Gastrocnemius medialis (tissue), 4 donors: ENCODE measurements around the gene HOOK2. TPM values are rescaled to one million over a fixed set of nuclear protein-coding genes. Genes with fewer than 3 reads are reported as not detected.
A peak's percentile ranks its signal among the peaks of the same experiment; 100 is the strongest.

Source experiments
- ATAC-seq, 2 donors: fragments of 150-250 bp; one replicate each; pipeline ENCODE4 v1.9.1; 2016
- DNase-seq, 2 donors: peaks; one replicate each; pipeline ENCODE4 v3.0.0-alpha.2; 2019
- H3K27ac ChIP-seq, 4 donors: fragments of 200-600 bp; sonication (generic); 1 replicate in 1 of 4; 2 replicates in 3 of 4; pipeline ENCODE4 v1.5.1; 2016 to 2018; ENCODE audit warnings: mild to moderate bottlenecking in 2 of 4, moderate library complexity in 1 of 4
- H3K27me3 ChIP-seq, 3 donors: fragments of 200-600 bp; sonication (generic) in 2 of 3; 1 replicate in 1 of 3; 2 replicates in 2 of 3; pipeline versions ENCODE4 v1.5.1 to v1.6.0; 2016 to 2019; ENCODE audit warnings: mild to moderate bottlenecking in 1 of 3, moderate library complexity in 1 of 3
- H3K36me3 ChIP-seq, 2 donors: fragments of 200-600 bp; sonication (generic) in 1 of 2; one replicate each; pipeline ENCODE4 v1.5.1; 2017 to 2018
- H3K4me1 ChIP-seq, 2 donors: fragments of 200-600 bp; sonication (generic) in 1 of 2; one replicate each; pipeline ENCODE4 v1.5.1; 2016 to 2017; ENCODE audit warnings: mild to moderate bottlenecking in 2 of 2
- H3K4me3 ChIP-seq, 4 donors: fragments of 200-600 bp; sonication (generic) in 3 of 4; 1 replicate in 1 of 4; 2 replicates in 3 of 4; pipeline ENCODE4 v1.5.1; 2016 to 2019; ENCODE audit warnings: mild to moderate bottlenecking in 2 of 4
- H3K9me3 ChIP-seq, 3 donors: fragments of 200-600 bp; sonication (generic) in 2 of 3; 1 replicate in 1 of 3; 2 replicates in 2 of 3; pipeline ENCODE4 v1.5.1; 2016 to 2019
- CTCF ChIP-seq, 5 experiments: fragments of 450-650 bp in 3 of 5; fragments of 200-600 bp in 2 of 5; sonication (generic) in 2 of 5; IDR thresholded peaks in 4 of 5; conservative IDR thresholded peaks in 1 of 5; 1 replicate in 4 of 5; 2 replicates in 1 of 5; pipeline ENCODE4 v1.5.1; 2016 to 2019; ENCODE audit warnings: antibody characterized with exemption in 5 of 5, mild to moderate bottlenecking in 3 of 5, moderate library complexity in 3 of 5
- POLR2A ChIP-seq, 2 donors: fragments of 450-650 bp; IDR thresholded peaks; one replicate each; pipeline ENCODE4 v1.6.1; 2017; ENCODE audit warnings: antibody characterized with exemption in 2 of 2, mild to moderate bottlenecking in 2 of 2, moderate library complexity in 2 of 2
- in situ Hi-C, 4 donors: fragments of 200-750 bp; cut with MboI; loops; one replicate each; pipeline versions ENCODE4 v1.15.0 to v1.8.0; 2017; ENCODE audit warnings: low sequenced_read_pairs in 4 of 4
- intact Hi-C: fragments of 100-400 bp; cut with DNase I; formaldehyde crosslinking; loops from one replicate; pipeline ENCODE4 v1.15.1; 2023; ENCODE audit warnings: low total_unique reads
- total RNA-seq, 4 donors: library from RNA; depleted of rRNA; stranded (reverse); fragments of >200 nt; gene quantifications; one replicate each; pipeline versions ENCODE4 v1.1.0 to v1.2.3, GENCODE V29; 2016

Gene HOOK2
- total RNA-seq, 4 donors from 2014 or later, result 12.3 to 23.4 (median 17.6) TPM

- peak; percentile 46 to 59 for ATAC-seq
- peak in 1 of 2 donors; percentile 32 for DNase-seq
- Histone ChIP-seq H3K36me3 (peaks cover 0 to 35% of the 10 kb centered on the region in 2 donors), H3K27me3 (peaks cover 15 to 27% (median 18%) of the 10 kb centered on the region in 3 donors), H3K9me3 (no peaks in the 10 kb centered on the region), H3K27ac (no peak overlapping the region), H3K4me3 (no peak overlapping the region), H3K4me1 (peaks cover 0 to 3% of the 10 kb centered on the region in 2 donors)
- in situ Hi-C loops (no loop called here), intact Hi-C loops (no loop called here)
- no peak for TF ChIP-seq POLR2A (IDR thresholded peaks at IDR 0.05)
- TF ChIP-seq CTCF (IDR thresholded peaks at IDR 0.05 in 4 of 5, conservative IDR thresholded peaks at IDR 0.05 in 1 of 5), result no peak
Observed at GRCh38 chr19:12749938-12750521, 25.3 kb downstream of the HOOK2 start.

GRCh38 chr19:12748489-12748888 is 26.9 kb downstream of the HOOK2 start:
- no peak for DNase-seq
- Histone ChIP-seq H3K9me3 (no peaks in the 10 kb centered on the region), H3K27ac (no peak overlapping the region), H3K36me3 (peaks cover 0 to 46% of the 10 kb centered on the region in 2 donors), H3K27me3 (peaks cover 15 to 27% (median 18%) of the 10 kb centered on the region in 3 donors), H3K4me1 (peaks cover 0 to 3% of the 10 kb centered on the region in 2 donors), H3K4me3 (no peak overlapping the region)
- in situ Hi-C loops, result no loop called here
- intact Hi-C loops, result no loop called here
- ATAC-seq, result no peak
- TF ChIP-seq CTCF (IDR thresholded peaks at IDR 0.05 in 4 of 5, conservative IDR thresholded peaks at IDR 0.05 in 1 of 5) (no peak), POLR2A (IDR thresholded peaks at IDR 0.05) (no peak)

GRCh38 chr19:12745166-12745897 is 30.0 kb downstream of the HOOK2 start:
- no peak overlapping the region for H3K4me3 ChIP-seq
- TF ChIP-seq POLR2A (IDR thresholded peaks at IDR 0.05), result no peak
- TF ChIP-seq CTCF (IDR thresholded peaks at IDR 0.05 in 4 of 5, conservative IDR thresholded peaks at IDR 0.05 in 1 of 5), result no peak
- no peak overlapping the region for H3K27ac ChIP-seq
- peaks cover 4 to 15% (median 6%) of the 10 kb centered on the region in 3 donors for H3K27me3 ChIP-seq
- no peaks in the 10 kb centered on the region for H3K9me3 ChIP-seq
- H3K4me1 ChIP-seq, result peaks cover 0 to 3% of the 10 kb centered on the region in 2 donors
- ATAC-seq (no peak), DNase-seq (no peak)
- H3K36me3 ChIP-seq, result peaks cover 0 to 71% of the 10 kb centered on the region in 2 donors
- intact Hi-C loops, result no loop called here
- in situ Hi-C loops, result no loop called here

GRCh38 chr19:12737835-12738351 is 37.5 kb downstream of the HOOK2 start:
- intact Hi-C loops, result loop anchor here (1.0 to 10.0 kb wide), 2 partner anchors 128 to 377 kb away; partner anchors contain the start of genes NACC1, TRMT1, ZNF490 and ZNF791
- H3K36me3 ChIP-seq, result peaks cover 0 to 39% of the 10 kb centered on the region in 2 donors
- peaks cover 24 to 29% of the 10 kb centered on the region in 2 donors for H3K4me1 ChIP-seq
- no peaks in the 10 kb centered on the region for H3K27me3 ChIP-seq
- no peak for ATAC-seq
- peak overlapping the region; percentile 76 to 95 (median 88) for H3K4me3 ChIP-seq
- peak overlapping the region; percentile 81 to 93 (median 86) for H3K27ac ChIP-seq
- no peak for DNase-seq
- H3K9me3 ChIP-seq, result no peaks in the 10 kb centered on the region
- no peak for TF ChIP-seq POLR2A (IDR thresholded peaks at IDR 0.05)
- no peak for TF ChIP-seq CTCF (IDR thresholded peaks at IDR 0.05 in 4 of 5, conservative IDR thresholded peaks at IDR 0.05 in 1 of 5)
- in situ Hi-C loops, result no loop called here
